Hematopoietic multipotent progenitor cell treated with erythropoietin and hydrocortisone succinate and interleukin-3 and kit ligand, for 6 days (in vitro differentiated cells): ENCODE measurements around the gene SAFB.
"Not testable (repeated sequence)": the region's sequence is repeated elsewhere in the genome, so short reads cannot be mapped to it uniquely, and the experiment has no call there.

Experiments
- DNase-seq: peaks from one replicate; pipeline ENCODE4 v3.0.0-alpha.2; 2015

SAFB gene

DNA sequence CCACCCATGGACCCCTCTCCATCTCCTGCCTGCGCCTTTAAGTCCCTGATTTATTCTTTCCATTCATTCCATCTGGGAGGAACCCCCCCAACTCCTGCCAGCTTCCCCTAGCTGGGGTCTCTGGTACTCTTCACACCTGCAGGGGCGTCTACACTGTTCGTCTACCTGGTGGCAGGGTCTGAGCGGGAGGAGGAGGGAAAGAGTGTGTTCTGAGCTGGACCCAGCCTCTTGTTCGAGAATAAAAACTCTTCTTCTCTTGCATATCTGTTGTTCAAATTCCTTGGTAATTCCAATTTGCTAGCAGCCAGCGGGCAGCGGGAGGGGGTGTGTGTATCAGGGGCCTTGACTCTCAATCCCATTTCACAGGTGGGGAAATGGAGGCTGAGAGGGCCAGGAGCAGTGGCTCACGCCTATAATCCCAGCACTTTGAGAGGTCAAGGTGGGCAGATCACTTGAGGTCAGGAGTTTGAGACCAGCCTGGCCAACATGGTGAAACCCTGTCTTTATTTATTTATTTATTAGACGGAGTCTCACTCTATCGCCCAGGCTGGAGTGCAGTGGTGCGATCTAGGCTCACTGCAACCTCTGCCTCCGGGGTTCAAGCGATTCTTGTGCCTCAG is 65.5 kb downstream of the SAFB start:
- DNase-seq, result not testable (repeated sequence)

DNA sequence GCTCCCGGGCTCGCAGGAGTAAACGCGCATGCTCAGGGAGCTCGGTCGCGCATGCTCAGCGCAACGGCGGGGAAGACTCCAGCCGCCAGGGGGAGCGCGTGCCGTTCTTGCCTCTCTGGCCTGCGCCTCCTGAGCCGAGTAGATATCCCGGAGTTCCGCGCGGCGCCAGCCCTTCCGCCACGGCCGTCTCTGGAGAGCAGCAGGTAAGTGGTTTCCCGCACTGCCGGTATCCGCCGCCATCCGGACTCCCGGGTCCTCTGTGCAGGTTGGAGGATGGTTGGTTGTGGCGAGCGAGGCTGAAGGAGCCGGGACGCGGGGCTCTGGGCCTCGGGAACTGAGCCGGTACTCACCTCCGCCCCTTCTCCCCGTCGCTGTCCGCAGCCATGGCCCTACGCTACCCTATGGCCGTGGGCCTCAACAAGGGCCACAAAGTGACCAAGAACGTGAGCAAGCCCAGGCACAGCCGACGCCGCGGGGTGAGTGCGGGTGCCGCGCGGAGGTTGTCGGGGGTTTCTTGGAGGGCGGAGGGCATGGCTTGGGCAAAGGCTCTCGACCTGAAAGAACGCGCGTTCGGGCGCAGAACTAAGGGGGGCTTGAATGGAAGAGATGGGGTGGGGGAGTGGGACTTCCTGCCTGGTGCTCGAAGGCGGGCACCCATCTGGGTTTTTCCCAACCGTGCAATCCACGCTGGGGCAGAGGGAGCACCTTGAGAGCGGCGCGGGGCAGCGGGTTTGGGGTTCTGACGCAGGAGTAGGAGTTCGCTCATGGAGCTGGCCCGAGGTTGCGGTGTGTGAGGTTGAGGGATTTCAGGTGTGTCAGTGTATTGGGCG is 67.5 kb downstream of the SAFB start, which contains the start of gene RPL36:
Gene RPL36 (plus strand): TSS at position 171 of the 830 bp plus-strand sequence. CDS start 213 bp downstream, at position 384.
- peak; percentile 98 for DNase-seq

DNA sequence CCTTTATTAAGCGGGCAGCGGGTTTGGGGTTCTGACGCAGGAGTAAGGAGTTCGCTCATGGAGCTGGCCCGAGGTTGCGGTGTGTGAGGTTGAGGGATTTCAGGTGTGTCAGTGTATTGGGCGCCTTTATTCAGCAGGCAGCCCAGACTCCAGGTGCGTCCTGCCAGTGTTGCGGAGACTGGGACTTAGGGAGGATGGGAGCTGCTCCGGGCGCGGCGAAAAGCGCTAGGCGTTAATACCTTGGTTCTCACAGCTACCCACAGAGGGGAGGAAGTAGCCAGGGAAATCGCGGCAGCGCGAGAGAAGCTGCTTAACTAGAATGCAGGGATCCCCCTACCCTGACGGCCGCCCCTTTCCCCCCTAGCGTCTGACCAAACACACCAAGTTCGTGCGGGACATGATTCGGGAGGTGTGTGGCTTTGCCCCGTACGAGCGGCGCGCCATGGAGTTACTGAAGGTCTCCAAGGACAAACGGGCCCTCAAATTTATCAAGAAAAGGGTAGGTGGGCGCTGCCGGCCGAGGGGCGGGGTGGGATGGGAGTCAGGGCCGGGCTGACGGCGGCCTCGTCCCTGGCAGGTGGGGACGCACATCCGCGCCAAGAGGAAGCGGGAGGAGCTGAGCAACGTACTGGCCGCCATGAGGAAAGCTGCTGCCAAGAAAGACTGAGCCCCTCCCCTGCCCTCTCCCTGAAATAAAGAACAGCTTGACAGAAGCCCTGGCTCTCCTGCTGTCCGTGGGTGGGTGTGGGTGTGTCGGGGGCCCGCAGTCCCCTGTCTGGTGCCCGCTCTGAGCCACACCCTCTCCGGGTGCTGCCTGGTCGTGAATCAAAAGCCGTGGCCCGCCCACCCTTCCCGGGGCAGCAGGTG is 68.3 kb downstream of the SAFB start:
- peak; percentile 78 for DNase-seq

DNA sequence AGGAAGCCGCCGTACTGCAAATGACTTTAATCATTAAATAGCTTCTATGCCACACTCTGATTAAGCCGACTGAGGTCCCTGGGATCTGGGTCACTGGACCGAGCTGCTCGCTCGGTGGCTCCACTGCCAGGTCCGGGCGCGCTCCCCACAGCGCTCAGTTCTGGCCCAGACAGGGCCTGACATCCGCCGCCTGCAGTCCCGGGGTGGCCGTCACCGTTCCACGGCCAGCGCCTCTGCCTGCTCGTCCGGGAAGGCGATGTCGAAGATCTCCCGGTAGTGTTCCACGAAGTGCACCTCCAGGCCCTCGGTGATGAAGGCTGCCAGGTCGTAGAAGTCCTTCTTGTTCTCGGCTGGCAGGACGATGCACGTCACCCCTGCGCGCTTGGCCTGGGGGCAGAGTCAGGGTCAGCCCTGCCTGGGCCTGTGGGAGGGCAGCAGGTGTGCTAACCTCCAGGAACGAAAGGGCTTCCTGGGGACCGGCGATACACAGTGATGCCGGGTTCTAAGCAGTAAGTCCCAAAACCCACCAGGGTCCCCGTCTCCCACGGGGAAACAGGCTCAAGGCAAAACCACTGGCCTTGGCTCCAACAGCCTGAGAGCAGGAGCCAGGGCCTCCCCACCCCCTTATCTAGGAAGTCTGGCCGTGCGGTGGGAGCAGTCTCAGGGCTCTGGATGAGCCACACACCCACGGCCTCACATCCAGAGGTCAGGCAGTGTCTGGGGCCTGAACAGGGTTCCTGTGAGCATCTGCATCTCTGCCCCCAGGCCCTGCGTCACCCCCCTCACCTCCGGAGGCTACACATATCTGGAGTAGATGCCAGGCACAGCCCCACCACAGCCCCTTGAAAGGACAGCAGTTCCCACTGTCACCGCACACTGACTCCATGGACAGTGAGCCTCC is 69.2 kb downstream of the SAFB start:
- peak; percentile 42 for DNase-seq

DNA sequence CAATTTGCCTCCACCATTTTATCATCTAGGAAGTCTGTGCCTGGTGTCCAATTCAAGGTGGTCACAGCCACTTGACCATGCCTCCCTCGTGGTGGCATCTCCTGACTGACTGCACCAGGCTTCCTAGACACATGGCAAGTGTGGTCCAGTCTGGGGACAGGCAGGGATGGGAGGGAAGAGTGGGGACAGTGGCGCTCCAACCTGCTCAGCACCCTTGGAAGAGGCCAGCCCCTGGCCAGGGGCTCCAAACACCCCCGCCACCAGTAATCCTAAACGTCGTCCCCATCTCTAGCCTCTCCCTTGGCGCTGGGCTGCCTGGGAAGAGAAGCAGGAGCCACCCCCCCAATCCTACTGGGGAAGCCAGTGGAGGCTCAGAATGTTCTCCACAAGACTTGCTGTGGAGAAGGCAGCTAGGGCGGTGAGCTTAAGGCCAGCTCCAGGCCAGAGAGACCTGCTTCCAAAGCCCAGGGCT is 69.9 kb downstream of the SAFB start:
- DNase-seq, result peak; percentile 34

DNA sequence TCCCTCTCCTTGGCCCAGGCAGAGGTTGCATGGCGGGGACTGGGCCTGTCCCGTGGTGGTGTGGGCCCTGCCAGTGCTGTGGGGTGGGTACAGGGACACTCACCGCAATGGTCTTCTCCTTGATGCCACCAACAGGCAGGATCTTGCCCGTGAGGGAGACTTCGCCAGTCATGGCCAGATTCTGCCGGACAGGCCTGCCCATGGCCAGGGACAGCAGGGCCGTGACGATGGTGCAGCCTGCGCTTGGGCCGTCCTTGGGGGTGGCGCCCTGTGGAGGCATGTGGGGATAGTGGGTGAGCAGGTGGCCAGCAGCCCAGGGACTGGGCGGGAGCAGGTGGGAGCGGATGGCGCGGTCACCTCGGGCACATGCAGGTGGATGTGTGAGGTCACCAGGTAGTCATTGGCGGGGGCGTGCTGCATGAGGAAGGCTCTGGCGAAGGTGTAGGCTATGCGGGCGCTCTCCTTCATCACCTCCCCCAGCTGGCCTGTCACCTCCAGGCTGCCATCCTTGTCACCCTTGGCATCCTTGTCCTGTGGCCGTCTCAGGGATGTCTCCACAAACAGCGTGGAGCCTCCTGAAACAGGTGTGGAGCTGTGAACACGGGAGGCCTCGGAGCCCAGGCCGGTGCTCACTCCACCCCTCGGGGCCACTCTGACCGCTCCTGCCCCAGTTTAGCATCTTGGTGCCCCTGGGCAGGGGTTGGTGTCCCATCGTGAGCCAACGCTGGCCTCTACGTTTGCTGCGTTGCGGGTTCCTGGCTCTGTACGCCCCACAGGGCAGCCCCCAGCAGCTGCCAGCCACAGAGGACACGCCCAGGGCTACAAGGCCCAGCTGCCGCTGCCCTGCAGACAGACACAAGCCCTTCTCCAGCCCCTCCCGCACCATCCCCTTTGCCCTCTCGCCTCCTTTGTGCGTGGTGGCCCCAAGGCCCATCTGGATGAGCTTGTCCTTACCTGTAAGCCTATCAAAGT is 70.6 kb downstream of the SAFB start:
- DNase-seq, result peak; percentile 41

DNA sequence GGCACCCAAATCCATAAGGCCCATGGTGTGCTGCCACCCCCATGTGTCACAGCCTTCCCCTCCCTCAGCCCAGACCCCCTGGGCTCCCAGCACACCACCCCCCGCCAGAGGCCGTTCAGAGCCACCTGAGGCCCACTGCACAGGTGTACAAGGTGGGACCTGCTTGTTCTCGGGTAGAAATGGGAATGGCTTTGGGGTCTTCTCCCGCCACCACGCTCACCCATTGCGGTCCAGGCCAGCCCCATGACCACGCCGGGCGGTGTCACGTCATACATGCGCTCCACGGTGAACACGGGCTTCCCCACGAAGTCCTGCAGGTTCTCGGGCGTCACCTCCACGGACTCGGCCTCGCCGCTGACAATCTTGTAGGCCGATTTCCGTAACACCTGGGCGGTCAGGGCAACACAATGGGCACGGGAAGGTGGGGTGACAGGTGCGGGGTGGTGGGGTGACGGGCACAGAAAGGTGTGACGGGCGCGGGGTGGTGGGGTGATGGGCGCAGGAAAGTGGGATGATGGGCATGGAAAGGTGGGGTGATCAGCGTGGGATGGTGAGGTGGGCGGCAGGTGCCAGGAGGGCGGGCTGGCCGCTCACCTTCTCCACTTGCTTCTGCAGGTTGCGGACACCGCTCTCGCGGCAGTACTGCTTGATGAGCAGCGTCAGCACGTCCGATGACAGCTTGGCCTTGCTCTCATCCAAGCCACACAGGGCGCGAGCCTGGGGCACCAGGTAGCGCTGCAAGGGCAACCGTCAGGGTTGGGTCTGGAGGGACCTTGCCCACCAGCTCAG is 71.5 kb downstream of the SAFB start:
- DNase-seq, result peak; percentile 4

DNA sequence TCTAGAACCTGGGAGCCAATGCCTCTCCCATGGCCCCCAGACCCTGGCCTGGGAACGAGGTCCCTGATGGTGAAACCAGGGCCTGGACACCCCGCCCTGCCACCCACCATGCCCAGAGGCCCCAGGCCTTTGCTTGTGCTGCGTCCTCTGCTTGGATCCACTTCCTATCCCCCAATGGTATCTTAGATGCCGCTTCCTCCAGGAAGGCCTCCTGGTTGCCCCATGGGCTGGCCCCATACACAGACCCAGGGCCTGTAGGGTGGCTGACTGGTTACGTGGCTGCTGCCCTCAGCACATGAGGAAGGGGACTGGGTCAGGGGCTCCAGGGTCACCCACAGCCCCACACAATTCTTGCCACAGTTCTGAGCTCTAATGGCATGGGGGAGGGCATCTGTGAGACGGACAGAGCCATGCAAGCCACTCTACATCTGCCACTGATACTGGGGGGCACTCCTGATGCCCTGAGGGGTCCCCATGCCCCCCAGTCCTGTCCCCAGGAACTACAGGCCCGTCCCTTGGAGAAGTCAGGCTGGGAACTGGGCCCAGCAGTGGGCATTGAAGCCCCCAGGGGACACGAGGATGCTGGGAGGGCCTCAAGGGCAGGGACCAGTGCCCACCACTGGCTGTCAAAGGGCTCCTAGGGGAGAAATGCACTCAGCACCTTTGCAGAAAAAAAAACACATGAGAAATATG is 72.2 kb downstream of the SAFB start:
- DNase-seq, result peak; percentile 17

DNA sequence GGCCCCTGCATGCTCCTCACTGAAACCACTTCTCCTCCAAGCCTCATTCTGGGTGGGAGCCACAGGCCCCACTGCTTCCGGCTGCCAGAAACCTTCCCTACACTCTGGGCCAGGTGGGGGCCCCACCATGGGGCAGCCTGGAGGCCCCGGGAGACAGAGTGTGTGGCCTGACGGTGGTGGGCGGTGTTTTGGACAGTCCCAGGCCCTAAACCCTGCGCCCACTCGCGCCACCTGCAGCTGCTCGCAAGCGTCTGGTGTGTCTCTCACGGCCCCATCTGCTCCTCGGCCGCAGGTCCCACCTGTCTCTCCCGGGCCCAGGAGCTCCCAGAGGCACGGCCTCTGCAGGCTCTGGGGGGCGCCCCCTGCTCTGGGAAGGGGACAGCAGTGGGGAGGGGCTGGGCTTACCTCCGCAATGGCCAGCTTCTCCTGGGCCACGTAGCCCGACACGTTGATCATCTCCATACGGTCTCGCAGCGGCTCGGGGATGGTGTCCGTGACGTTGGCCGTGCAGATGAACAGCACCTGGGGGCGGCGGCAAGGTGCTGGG is 72.8 kb downstream of the SAFB start:
- DNase-seq, result peak; percentile 13

DNA sequence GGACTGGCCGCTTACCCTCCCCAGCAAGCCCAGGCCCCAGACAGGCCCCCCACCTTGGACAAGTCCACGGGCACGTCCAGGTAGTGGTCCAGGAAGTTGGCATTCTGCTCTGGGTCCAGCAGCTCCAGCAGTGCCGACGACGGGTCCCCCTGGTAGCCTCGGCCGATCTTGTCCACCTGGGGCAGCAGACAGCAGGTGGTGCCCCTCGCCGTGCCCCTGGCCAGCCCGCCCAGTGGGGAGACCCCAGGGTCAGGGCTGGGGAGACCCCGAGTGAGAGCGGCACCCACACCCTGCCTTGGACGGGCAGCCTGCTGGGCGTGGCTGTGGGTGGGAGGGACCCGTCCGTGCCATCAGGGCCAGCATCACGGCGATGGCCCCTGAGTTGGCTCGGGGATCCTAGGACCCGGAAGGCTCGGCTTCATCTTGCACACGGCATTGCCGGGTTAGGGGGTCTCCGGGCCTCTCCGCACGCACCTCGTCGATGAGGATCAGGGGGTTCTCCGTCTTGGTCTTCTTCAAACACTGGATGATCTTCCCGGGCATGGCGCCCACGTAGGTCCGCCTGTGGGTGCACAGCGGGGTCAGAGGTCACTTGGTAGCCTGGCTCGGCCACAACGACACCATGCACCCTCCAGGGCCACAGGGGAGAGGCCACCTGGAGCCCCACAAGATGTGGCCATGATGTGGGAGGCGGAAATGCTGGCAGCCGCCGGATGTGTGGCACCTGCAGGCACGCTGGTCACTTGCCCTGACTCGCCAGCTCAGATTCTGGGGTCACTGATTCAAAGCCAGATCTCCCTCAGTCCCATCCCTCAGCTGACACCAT is 73.5 kb downstream of the SAFB start:
- peak; percentile 9 for DNase-seq

DNA sequence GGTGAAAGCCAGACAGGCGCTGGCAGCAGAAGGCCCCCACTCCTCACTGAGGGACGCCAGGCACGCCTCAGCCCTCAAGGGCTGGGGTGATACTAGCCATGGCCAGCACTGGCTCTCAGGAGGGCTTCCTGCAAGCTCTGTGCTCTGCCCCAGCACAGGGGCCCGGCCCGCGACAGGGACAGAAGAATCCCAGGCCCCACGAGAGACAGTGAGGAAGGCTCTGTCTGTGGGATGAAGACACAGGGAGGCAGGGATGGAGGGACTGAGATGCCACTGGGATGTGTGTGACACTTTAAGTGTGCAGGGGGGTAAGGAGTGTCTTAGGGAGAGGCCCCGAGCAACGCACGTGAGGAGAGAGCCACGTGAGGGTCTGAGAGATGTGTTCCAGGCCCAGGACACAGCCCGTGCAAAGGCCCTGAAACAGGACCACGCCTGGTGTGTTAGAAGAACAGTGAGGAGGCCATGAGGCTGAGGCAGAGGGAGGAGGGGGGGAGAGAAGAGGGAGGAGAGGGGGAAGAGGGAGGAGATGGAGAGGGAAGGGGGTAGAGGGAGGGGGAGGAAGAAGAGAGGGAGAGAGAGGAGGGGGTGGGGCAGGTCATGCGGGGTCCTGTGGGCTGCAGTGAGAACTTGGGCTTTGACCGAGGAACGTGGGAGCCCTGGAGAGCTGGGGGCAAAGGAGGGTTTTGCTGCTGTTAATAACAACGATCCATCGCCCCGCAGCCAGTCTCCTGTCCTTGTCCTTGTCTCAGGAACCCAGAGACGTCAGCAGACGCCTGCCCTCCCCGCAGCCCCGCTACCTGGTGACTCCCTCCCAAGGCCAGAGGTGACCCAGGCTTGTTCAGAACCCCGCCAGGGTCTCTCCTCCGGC is 74.4 kb downstream of the SAFB start:
- peak; percentile 29 for DNase-seq

DNA sequence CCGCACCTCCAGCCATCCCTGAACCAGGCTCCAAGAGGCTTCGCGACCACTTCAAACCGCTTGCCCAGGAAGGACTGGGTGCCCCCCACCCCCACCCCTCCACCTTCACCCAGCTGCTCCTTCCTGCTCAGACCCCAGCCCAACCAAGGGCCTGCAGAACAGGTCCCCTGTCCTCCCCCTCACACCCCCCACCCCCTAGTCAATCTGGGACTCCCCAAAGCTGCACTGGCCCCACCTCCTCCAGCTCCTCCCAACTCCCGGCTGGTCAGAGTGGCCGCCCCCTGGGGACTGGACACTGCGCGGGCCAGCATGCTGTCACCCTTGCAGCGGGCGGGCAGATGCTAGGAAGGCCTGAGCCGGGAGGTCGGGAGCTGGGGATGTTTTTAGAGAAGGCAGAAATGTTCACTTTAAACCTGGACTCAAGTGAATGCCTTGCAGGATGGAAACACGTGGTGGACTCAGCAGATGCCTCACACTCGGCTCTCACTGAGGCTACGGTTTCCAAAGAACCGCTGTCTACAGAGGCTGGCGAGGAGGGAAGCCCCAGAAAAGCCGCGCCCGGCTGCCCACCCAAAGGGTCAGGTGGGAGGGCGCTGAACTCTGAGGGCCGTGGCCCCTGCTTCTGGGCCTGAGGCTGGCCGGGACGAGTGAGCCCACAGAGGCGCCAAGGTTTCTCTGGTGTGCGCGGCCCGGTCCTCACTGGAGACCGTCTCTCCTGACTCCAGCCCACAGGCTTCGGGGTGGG is 75.2 kb downstream of the SAFB start:
- DNase-seq, result peak; percentile 5

DNA sequence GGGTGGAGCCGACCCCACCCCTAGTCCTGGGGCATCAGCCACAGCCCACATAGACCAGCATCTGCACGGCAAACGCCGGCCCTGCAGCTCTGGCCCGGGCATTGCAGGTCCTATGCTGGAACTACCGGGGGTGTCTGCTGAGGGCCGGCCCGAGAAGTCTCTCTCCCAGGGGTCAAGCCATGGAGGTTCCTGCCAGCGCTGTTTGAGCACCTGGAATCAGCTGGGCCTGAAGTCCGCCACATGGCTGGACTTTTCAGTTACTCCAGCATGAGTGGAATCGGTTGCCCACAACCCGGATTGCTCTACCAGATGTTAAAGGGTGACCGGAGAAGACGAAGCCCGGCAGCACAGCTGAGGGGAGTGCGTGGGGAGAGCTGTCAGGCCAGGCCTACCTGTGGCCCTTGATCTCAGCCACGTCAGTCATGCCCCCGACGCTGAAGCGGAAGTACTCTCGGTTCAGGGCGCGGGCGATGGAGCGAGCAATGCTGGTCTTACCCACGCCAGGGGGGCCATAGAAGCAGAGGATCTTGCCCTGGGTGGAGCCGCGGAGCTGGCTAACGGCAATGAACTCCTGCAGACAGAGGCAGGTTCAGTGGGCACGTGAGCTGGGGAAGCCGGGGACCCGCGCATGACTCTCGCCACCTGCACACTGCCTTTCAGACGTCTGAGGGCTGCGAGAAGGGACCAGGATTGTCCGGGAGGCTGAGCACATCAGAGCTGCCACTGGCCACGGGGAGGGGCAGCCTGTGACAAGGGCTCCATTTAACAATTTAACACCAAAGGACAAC is 75.9 kb downstream of the SAFB start:
- no peak for DNase-seq

DNA sequence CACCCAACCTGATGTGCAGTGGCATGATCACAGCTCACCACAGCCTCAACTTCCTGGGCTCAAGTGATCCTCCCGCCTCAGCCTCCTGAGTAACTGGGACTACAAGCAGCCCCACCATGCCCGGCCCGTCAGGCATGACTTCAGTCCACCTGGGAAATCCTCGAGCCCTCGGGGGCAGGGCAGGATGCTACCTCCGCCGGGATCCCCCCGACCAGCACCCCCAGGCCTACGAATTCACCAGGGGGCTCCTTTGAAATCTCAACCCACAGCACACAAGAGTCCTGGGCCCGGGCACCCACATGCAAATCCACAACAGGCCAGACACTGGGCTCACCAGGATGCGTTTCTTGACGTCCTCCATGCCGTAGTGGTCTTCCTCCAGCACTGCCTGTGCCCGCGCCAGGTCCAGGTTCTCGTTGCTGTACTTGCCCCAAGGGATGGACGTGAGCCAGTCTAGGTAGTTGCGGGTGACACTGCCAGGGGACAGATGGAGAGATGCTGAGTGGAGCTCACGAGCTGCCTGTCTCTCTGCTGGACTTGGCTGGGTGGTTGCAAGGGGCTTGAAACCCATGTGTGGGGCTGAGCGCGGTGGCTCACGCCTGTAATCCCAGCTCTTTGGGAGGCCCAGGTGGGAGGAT is 77.7 kb downstream of the SAFB start:
- DNase-seq, result no peak

DNA sequence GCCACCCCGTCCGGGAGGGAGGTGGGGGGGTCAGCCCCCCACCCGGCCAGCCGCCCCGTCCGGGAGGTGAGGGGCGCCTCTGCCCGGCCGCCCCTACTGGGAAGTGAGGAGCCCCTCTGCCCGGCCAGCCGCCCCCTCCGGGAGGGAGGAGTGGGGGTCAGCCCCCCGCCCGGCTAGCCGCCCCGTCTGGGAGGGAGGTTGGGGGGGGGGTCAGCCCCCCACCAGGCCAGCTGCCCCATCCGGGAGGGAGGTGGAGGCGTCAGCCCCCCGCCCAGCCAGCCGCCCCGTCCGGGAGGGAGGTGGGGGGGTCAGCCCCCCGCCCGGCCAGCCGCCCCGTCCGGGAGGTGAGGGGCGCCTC is 79.1 kb downstream of the SAFB start:
- DNase-seq, result not testable (repeated sequence)
